ENCODE data around the gene PAPLN.

Gene PAPLN

DNA sequence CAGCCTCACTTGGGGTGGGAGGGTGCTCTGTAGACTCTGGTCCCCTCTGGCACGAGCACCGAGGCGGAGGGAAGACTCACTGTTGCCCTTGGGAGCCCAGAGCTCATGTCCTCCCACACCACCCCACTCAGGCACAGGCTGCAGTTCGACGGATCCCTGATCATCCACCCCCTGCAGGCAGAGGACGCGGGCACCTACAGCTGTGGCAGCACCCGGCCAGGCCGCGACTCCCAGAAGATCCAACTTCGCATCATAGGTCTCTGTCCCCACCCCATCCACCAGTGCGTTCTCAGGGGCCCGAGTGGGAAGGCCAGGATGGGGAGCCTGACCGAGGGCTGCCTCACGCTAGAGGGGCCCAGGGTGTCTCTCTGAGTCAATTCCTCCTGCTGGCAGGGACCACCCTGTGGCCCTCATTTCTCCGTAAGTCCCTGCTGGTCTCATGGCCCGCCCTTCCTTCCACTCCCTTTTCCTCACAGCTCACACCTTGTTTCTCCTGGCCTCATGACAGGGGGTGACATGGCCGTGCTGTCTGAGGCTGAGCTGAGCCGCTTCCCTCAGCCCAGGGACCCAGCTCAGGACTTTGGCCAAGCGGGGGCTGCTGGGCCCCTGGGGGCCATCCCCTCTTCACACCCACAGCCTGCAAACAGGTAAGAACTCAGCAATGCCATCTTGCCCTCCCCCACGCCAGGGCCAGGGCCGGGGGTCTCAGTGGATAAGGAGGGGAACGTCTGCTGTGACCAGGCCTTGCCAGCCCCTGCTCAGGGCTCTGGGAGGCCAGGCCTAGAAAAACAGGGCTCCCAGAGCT, 27.0 kb downstream of the PAPLN start:
- no peak for TF ChIP-seq POLR2A (IDR thresholded peaks at IDR 0.05; ENCODE audit: low read depth, low read length)
- no peak for DNase-seq (ENCODE audit: insufficient read length, low spot score)
- FAIRE-seq, result no peak

DNA sequence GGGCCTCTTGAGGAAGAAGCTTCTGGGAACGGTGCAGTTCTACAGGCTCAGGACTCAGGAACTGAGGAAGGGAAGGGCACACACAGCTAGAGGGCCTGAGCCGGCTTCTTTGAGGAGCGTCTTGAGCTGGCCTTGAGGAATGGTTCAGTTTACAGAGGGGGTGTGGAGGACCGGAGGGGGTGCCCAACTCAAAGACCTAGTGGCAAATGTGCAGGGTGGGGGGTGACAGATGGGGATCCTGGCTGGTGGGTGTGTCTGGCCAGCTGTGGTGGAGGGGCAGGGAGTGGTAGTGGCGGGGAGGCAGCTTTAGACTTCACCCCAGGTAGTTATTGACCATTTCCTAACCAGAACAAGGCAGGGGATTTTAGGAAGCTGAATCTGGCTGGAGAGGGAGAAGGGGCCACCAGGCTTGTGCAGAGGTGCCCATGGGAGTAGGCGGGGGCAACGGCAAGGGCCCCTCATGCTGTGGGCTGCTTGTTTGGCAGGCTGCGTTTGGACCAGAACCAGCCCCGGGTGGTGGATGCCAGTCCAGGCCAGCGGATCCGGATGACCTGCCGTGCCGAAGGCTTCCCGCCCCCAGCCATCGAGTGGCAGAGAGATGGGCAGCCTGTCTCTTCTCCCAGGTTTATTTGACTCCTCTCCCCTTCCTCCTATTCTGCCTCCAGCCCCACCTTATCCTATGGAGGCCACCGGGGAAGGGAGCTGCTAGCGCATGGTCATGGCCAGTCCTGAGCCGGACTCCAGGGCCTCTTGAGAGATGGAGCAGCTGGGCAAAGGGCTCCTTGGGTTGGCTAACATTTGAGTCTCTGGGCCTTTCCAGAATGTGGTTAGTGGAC, 27.8 kb downstream of the PAPLN start:
- no peak for TF ChIP-seq POLR2A (IDR thresholded peaks at IDR 0.05; ENCODE audit: low read depth, low read length)
- FAIRE-seq (no peak), DNase-seq (ENCODE audit: insufficient read length, low spot score) (no peak)

DNA sequence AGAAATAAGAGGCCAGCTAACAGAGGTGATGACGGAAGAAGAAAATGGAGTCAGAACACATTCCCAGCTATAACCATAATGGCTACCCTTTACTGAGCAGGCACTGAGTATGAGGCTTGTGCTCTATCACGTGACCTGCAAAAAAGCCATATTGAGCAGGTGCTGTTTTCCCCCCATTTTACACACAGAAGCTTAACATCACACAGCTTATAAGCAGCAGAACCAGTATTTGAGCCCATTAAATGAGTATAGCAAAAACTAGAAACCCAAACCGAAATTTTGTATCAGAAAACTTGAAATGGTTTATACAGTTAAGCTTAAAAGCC, 28.4 kb downstream of the PAPLN start:
- FAIRE-seq, result no peak
- DNase-seq (ENCODE audit: insufficient read length, low spot score), result no peak
- no peak for TF ChIP-seq POLR2A (IDR thresholded peaks at IDR 0.05; ENCODE audit: low read depth, low read length)

DNA sequence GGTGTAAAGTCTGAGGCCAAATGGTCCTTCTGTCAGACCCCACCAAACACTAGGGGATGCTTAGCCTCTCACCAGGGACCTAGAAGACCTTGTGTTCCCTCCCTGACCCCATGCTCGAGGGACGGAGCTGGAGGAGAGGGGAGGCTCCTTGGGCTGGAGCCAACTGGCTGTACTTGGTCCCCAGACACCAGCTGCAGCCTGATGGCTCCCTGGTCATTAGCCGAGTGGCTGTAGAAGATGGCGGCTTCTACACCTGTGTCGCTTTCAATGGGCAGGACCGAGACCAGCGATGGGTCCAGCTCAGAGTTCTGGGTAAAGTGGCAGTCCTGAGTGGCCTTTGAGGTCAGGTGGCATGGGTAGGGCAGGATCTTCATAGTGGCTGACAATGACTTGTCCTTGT, 29.0 kb downstream of the PAPLN start:
- no peak for TF ChIP-seq POLR2A (IDR thresholded peaks at IDR 0.05; ENCODE audit: low read depth, low read length)
- DNase-seq (ENCODE audit: insufficient read length, low spot score), result no peak
- FAIRE-seq, result no peak

DNA sequence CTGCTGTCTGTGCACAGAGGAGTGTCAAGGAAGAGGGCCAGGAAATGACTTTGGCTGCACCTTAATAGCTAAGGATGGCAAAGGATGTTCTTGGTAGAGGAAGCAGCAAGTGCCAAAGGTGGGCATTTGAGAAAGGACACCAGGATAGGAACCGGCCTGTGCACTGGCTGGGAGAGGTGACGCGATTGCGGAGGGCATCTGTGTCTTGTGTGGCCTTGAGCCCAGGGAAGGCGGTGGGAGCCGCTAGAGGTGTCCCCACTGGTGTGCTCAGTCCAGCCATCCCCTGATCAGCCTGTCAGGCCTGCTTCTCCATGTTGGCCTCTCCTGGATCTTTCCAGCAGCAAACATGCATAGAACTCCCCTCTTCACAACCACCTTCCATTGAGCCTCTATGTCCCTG, 30.2 kb downstream of the PAPLN start:
- no peak for TF ChIP-seq POLR2A (IDR thresholded peaks at IDR 0.05; ENCODE audit: low read depth, low read length)
- FAIRE-seq (no peak), DNase-seq (ENCODE audit: insufficient read length, low spot score) (no peak)

DNA sequence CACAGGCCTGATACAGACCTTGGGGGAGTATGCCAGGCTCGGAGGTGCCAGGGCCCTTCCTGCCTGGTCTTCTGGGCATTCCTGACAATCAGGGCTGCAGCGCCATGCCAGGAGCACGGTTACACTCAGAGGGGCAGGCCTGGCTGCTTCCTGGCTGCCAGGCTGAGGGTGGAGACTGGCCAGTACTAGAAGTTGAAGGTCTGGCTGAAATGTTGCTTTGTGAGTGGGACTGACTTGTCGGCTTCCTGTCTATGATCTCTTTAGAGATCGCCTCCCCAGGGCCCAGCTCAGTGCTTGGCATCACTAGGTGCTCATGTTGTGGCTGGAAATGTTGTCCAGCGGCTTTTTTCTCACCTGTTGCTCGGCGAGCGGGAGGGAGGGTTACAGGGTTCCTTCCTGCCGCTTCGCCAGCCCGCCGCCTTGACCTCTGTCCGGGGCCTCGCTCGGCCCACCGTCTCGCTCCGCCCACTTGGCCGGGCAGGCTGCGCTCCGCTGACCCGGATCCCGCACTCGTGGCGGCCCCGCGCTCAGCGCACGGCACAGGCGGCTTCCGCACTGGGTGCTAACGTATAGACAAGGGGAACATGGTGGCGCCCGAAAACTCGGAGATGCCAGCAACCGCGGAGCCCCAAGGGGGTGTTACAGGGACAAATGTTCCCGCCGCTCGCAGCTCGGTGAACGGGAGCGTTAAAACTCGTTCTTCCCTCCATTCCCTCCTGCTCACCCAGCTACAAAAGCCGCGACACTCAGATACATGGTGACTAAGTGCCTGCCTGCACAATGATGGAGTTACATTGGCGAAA, 32.6 kb downstream of the PAPLN start:
- no peak for TF ChIP-seq POLR2A (IDR thresholded peaks at IDR 0.05; ENCODE audit: low read depth, low read length)

DNA sequence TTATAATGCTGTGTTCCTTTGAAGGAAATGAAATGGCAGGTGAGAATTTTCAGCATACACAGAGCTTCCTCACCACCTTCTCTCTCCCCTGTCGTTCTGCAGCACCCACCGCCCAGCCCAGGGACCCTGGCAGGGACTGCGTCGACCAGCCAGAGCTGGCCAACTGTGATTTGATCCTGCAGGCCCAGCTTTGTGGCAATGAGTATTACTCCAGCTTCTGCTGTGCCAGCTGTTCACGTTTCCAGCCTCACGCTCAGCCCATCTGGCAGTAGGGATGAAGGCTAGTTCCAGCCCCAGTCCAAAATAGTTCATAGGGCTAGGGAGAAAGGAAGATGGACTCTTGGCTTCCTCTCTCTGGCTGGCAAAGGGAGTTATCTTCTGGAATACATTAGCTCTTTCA, 35.1 kb downstream of the PAPLN start:
- no peak for TF ChIP-seq POLR2A (IDR thresholded peaks at IDR 0.05; ENCODE audit: low read depth, low read length)
- DNase-seq (ENCODE audit: insufficient read length, low spot score), result no peak
- FAIRE-seq, result no peak

More for the DNA sequence above, 32.6 kb downstream of the PAPLN start:
- DNase-seq (ENCODE audit: insufficient read length, low spot score) (no peak), FAIRE-seq (no peak)

DNA sequence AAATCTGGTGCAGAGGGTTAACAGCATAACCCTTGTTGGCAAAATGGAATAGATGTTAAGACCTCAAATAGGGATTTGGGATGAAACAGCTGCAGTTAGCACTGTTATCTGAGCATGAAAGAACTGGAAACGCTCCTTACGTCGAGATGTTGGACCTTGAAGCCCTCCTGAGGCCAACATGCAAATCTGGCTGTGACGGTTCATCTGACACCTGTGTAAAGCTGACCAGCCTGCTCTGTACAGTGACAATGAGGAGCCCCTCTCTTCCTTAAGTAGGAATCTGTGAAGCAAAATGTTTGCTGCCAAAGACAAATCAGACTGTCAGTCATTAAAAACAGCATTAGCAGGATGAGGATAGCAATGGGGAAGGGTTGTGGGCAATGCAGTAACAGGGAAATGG, 36.5 kb downstream of the PAPLN start:
- FAIRE-seq (no peak), DNase-seq (ENCODE audit: insufficient read length, low spot score) (no peak)
- TF ChIP-seq POLR2A (IDR thresholded peaks at IDR 0.05; ENCODE audit: low read depth, low read length), result no peak

DNA sequence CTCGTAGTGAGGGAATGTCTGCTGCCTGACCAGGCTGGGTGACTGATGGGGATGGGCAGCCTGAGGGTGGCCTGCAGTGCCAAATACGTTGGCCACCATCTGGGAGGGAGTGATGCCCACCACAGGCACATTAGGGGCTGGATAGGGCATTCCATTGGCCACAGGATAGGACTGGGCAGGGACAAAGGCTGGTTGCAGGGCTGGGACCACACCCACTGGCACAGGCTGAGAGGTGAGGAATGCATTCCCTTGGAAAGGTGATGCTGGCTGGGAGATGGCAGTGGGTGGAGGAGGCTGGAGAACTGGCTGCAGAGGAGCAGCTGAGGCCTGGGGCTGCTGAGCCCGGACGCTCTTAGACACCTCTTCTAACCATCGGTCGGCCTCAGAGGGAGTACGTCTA, 39.5 kb downstream of the PAPLN start:
- FAIRE-seq, result no peak
- TF ChIP-seq POLR2A (IDR thresholded peaks at IDR 0.05; ENCODE audit: low read depth, low read length), result no peak
- no peak for DNase-seq (ENCODE audit: insufficient read length, low spot score)

DNA sequence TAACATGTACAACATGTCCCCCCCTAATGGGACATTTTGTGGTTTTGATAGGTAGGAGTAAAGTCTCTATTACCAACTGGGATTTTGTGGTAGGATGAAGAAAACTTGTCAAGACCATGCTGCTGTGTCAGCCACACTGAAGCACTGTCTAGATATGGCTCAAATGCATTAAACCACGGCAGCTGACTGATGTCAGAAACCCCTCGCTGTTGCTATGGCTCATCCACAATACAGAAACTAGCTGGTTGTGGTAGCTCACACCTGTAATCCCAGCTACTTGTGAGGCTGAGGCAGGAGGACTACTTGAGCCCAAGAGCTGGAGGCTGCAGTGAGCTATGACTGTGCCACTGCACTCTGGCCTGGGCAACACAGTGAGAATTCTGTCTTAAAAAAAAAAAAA, 40.1 kb downstream of the PAPLN start:
- TF ChIP-seq POLR2A (IDR thresholded peaks at IDR 0.05; ENCODE audit: low read depth, low read length), result no peak
- DNase-seq (ENCODE audit: insufficient read length, low spot score) (no peak), FAIRE-seq (no peak)

DNA sequence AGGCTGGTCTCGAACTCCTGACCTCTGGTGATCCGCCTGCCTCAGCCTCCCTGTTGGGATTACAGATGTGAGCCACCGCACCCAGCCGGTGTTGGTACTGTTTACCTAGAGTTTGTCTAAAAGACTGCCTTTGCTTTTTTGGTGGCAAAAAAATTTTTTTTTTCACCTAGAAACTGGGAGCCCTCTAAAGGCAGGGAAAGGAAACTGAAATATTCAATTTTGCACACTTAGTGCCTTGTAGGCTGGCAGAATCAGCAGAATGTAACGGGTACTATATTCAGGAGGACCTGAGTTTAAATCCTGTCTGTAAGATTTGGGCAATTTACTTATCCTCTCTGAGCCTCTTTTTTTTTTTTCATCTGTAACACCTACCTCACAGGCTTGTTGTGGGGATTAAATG, 43.6 kb downstream of the PAPLN start:
- no peak for FAIRE-seq
- TF ChIP-seq POLR2A (IDR thresholded peaks at IDR 0.05; ENCODE audit: low read depth, low read length), result no peak
- no peak for DNase-seq (ENCODE audit: insufficient read length, low spot score)

DNA sequence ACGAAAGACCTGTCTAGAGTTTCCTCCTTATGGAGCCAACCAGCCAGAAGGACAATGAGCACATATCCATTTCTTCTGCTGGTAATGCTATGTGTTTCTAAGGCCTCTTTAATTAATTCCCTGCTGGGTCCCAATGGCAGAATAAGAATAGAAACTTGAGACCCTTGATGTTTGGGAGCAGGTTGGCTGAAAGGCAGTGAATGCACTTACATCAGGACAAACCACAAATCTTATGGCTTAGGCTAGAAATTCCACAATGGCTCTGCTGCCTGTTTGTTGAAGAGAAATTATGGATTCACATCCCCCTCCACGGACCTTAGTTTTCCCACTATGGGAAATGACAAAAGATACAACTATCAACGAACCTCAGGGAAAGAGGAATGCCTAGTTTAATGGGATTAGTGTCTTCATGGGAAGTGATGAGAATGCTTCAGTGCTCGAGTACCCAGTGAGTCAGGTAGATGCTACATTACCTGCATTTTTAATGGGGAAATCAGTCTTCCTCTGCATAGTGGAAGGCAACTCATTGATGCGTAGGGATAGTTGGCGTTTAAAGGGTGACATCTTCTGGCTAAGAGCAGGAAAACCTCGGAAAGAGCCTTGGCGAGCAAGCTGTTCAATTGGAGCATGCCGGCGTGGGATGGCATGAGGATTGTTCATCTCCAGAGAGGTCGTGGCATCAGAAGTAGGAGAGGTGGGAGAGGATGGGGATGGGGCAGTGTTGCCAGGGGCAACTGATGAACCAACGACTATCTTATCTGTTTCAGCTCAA, 46.5 kb downstream of the PAPLN start:
- DNase-seq (ENCODE audit: insufficient read length, low spot score) (no peak), FAIRE-seq (no peak)
- TF ChIP-seq POLR2A (IDR thresholded peaks at IDR 0.05; ENCODE audit: low read depth, low read length), result no peak

DNA sequence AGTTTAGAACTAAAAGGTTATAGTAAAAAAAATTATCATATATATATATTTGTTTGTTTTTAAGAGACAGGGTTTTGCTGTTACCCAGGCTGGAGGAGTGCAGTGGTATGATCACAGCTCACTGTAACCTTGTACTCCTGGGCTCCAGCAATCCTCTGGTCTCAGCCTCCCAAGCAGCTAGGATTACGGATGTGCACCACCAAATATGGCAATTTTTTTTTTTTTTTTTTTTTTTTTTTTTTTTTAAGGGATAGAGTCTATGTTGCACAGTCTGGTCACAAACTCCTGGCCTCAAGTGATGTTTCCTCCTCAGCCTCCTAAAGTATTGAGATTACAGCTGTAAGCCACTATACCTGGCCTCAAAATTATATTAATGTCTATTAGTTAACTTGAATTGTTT, 48.7 kb downstream of the PAPLN start:
- TF ChIP-seq POLR2A (IDR thresholded peaks at IDR 0.05; ENCODE audit: low read depth, low read length), result no peak
- FAIRE-seq, result no peak
- no peak for DNase-seq (ENCODE audit: insufficient read length, low spot score)

Data from H54 (cell line).